Heart left ventricle (tissue), 16 donors: ENCODE measurements around the gene CXCL16. TPM values are rescaled to one million over a fixed set of nuclear protein-coding genes. Genes with fewer than 3 reads are reported as not detected.

Source experiments
- ATAC-seq, 4 donors: fragments of 200-7000 bp; cut with Tn5 transposase; one replicate each; pipeline ENCODE4 v1.9.1; 2020 to 2022; ENCODE audit warnings: moderate library complexity in 4 of 4, mild to moderate bottlenecking in 3 of 4, moderate number of reproducible peaks in 1 of 4
- DNase-seq, 5 donors: peaks; one replicate each; pipeline ENCODE4 v3.0.0-alpha.2; 2020
- H3K27ac ChIP-seq, 12 donors: fragments of 200-600 bp; sonication (generic) in 4 of 12; one replicate each; pipeline versions ENCODE4 v1.5.0 to v1.8.0; 2016 to 2022; ENCODE audit warnings: mild to moderate bottlenecking in 2 of 12
- H3K27me3 ChIP-seq, 9 donors: fragments of 200-600 bp; sonication (generic) in 2 of 9; one replicate each; pipeline versions ENCODE4 v1.5.1 to v1.8.0; 2016 to 2022; ENCODE audit warnings: mild to moderate bottlenecking in 3 of 9
- H3K36me3 ChIP-seq, 9 donors: fragments of 200-600 bp; sonication (generic) in 2 of 9; one replicate each; pipeline versions ENCODE4 v1.5.0 to v1.8.0; 2018 to 2022; ENCODE audit warnings: mild to moderate bottlenecking in 2 of 9
- H3K4me1 ChIP-seq, 12 donors: fragments of 200-600 bp; sonication (generic) in 4 of 12; one replicate each; pipeline versions ENCODE4 v1.5.0 to v1.8.0; 2016 to 2022; ENCODE audit warnings: mild to moderate bottlenecking in 3 of 12
- H3K4me3 ChIP-seq, 12 donors: fragments of 200-600 bp; sonication (generic) in 4 of 12; one replicate each; pipeline versions ENCODE4 v1.5.0 to v1.8.0; 2017 to 2022; ENCODE audit warnings: mild to moderate bottlenecking in 9 of 12, moderate library complexity in 4 of 12
- H3K9me3 ChIP-seq, 12 donors: fragments of 200-600 bp; sonication (generic) in 4 of 12; one replicate each; pipeline versions ENCODE4 v1.5.0 to v1.8.0; 2016 to 2022; ENCODE audit warnings: mild to moderate bottlenecking in 1 of 12
- POLR2A ChIP-seq, 2 donors: fragments of 450-650 bp; IDR thresholded peaks; one replicate each; pipeline ENCODE4 v1.6.1; 2017; ENCODE audit warnings: antibody characterized with exemption in 2 of 2, mild to moderate bottlenecking in 2 of 2, moderate library complexity in 2 of 2
- WGBS, 4 donors: extraction: QIAGEN DNeasy Blood & Tissue Kit in 2 of 4; methylation state at CpG; one replicate each; pipeline versions ENCODE4 v1.1.5 to v1.1.7; 2013 to 2018; 5-methylcytosine and 5-hydroxymethylcytosine counted together
- intact Hi-C, 10 donors: fragments of 100-400 bp; cut with DNase I; formaldehyde crosslinking; loops; one replicate each; pipeline versions ENCODE4 v1.11.1 to v1.14.2; 2022
- polyA plus RNA-seq, 2 donors: library from polyadenylated mRNA; stranded (reverse); fragments of 200-250 nt; gene quantifications; one replicate each; pipeline ENCODE4 v1.2.3, GENCODE V29; 2013
- total RNA-seq, 9 donors: library from RNA; depleted of rRNA in 2 of 9; stranded (reverse); fragments of >200 nt in 2 of 9; fragmentation: NEBNext Ultra II Directional in 3 of 9; extraction: Animal tissue kit (Norgen Biotek cat#: 25700) in 3 of 9; gene quantifications; one replicate each; pipeline versions ENCODE4 v1.1.0 to v1.2.4, GENCODE V29; 2016 to 2023
- TF ChIP-seq, protein P1 (sequence below), 12 donors: fragments of 200-600 bp; sonication (generic) in 4 of 12; IDR thresholded peaks; one replicate each; pipeline versions ENCODE4 v1.5.0 to v1.8.0; 2018 to 2022; ENCODE audit warnings: antibody characterized with exemption in 12 of 12, mild to moderate bottlenecking in 5 of 12
- donor health status: ischemic (EF 13 %, LVEDD 7.1; RV severe dilation, severe dysfunction).
- donor health status: healthy with polysubstance abuse.
- donor health status: DM: no; HTN: yes; CAD: no.
- donor health status: DM: no; HTN: no; CAD: no.
- donor health status: ischemic (EF 25% LVEDD 6.9; RV normal size, moderate dysfunction).
- donor health status: ischemic (EF 25% LVEDD 5.7; RV mildly dilated, moderate dysfunction).
- donor health status: healthy.
- donor health status: DM: yes; HTN: yes; CAD: no.
- donor health status: ischemic (EF 35%, LVEDD 5.7; RV mildly dilated, moderate dysfunction).
- donor health status: nonischemic (EF 11% LVEDD 7.7; RV severe dilation, severe dysfunction).
- donor health status: DM: yes; HTN: yes; CAD: no.
- donor health status: PGD.
- donor health status: ischemic (EF 29% LVEDD 5.4; RV normal size, mild dysfunction).
- donor health status: nonischemic (EF 23%, LVEDD 6.1; RV moderate dilation, normal function).

CXCL16 gene
- total and polyA plus RNA-seq, 11 donors: 1.3 to 42.5 (median 4.2) TPM

DNA sequence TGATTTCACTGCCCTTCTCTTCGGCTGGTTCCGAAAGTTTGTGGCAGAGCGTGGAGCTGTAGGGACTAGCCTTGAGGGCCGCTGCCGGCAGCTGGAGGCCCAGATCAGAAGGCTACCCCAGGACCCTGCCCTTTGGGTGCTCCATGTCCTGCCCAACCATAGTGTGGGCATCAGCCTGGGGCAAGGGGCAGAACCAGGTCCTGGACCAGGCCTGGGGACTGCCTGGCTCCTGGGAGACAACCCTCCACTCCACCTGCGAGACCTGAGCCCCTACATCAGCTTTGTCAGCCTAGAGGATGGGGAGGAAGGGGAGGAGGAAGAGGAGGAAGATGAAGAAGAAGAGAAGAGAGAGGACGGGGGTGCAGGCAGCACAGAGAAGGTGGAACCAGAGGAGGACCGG, 856 bp upstream of the CXCL16 start:
- Histone ChIP-seq H3K27me3 (peaks cover 0 to 42% (median 12%) of the 10 kb centered on the region in 9 donors), H3K4me3 (peak overlapping the region in 1 of 12 donors; percentile 93), H3K4me1 (peaks cover 0 to 27% (median 11%) of the 10 kb centered on the region in 12 donors), H3K36me3 (no peaks in the 10 kb centered on the region), H3K9me3 (no peaks in the 10 kb centered on the region), H3K27ac (no peak overlapping the region)
- DNase-seq (no peak), ATAC-seq (no peak)
- WGBS, 4 donors: 92 to 97% (median 95%) methylated on average over 8 of the region's 8 CpGs
- intact Hi-C loops: loop anchor here in 1 of 10 donors (5.0 kb wide), 1 partner anchor 42 kb away; no protein-coding TSS in a partner anchor
- TF ChIP-seq, protein P1, sequence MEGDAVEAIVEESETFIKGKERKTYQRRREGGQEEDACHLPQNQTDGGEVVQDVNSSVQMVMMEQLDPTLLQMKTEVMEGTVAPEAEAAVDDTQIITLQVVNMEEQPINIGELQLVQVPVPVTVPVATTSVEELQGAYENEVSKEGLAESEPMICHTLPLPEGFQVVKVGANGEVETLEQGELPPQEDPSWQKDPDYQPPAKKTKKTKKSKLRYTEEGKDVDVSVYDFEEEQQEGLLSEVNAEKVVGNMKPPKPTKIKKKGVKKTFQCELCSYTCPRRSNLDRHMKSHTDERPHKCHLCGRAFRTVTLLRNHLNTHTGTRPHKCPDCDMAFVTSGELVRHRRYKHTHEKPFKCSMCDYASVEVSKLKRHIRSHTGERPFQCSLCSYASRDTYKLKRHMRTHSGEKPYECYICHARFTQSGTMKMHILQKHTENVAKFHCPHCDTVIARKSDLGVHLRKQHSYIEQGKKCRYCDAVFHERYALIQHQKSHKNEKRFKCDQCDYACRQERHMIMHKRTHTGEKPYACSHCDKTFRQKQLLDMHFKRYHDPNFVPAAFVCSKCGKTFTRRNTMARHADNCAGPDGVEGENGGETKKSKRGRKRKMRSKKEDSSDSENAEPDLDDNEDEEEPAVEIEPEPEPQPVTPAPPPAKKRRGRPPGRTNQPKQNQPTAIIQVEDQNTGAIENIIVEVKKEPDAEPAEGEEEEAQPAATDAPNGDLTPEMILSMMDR (IDR thresholded peaks at IDR 0.05): no peak
- no peak for TF ChIP-seq POLR2A (IDR thresholded peaks at IDR 0.05)

- Histone ChIP-seq H3K4me1 (peaks cover 0 to 33% (median 11%) of the 10 kb centered on the region in 12 donors), H3K4me3 (peak overlapping the region; percentile 62 to 94 (median 84)), H3K9me3 (no peaks in the 10 kb centered on the region), H3K27me3 (peaks cover 0 to 36% (median 7%) of the 10 kb centered on the region in 9 donors), H3K27ac (peak overlapping the region in 3 of 12 donors; percentile 54 to 77 (median 69)), H3K36me3 (no peaks in the 10 kb centered on the region)
- DNase-seq: no peak
- no peak for ATAC-seq
- 14 to 24% (median 21%) methylated on average over 6 to 13 of the region's 13 CpGs for WGBS, 4 donors
- TF ChIP-seq POLR2A (IDR thresholded peaks at IDR 0.05): no peak
- TF ChIP-seq, protein P1 (IDR thresholded peaks at IDR 0.05): no peak
- intact Hi-C loops: loop anchor here in 1 of 10 donors (5.0 kb wide), 1 partner anchor 42 kb away; no protein-coding TSS in a partner anchor
These were observed 260 bp upstream of the CXCL16 start for GRCh38 chr17:4740025-4740351.

DNA sequence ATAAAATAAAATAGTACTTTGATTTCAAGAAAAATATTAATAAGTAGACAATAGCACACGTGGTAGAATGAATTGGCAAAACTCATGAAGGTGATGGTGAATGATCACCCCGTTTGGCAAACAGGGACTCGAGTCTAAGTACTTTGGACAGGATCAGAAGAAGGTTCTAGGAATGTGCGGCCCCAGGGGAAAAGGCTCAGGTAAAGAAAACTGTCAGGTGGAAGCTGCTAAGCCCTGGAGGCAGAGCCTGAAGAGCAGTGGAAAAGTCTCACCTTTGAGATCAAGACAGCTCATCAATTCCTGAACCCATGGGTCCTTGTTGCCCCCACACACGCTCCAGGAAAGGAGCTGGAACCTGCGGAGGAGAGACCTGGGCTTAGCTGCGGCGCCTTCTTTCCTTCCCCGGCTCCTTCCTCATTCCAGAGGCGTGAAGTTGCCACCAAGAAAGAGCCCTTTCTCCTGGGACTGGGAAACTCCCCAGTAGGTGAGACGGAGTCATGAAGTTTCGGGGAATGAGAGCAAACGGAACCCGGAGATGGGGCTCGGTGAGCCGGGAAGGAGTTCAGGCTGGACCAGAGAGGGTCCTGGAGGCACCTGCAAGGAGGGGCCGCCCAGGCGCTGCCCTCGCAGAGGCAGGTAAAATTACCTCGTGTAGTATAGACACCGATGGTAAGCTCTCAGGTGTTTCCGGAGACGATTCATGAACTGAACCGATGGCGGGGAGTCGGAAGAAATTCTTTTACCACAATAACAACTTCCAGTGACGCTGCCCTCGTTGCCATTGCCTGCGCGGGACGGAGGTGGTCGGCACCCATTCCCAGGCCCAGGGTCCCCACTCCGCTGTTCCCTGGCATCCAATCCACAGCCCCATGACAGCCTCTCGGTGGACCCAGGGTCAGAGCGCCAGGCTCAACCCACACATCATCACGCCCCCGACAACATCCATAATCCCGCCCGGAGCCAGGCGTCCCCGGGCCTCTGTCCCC, 1.3 kb downstream of the CXCL16 start:
- Histone ChIP-seq H3K4me3 (peak overlapping the region; percentile 62 to 94 (median 84)), H3K27me3 (peaks cover 0 to 20% (median 0%) of the 10 kb centered on the region in 9 donors), H3K4me1 (peaks cover 0 to 49% (median 10%) of the 10 kb centered on the region in 12 donors), H3K27ac (peak overlapping the region in 8 of 12 donors; percentile 8 to 77 (median 56)), H3K36me3 (peaks cover 0 to 10% (median 0%) of the 10 kb centered on the region in 9 donors), H3K9me3 (no peaks in the 10 kb centered on the region)
- intact Hi-C loops: loop anchor here in 4 of 10 donors (5.0 to 10.0 kb wide), 3 partner anchors 46 to 249 kb away; partner anchors contain the start of genes CAMTA2 (in 1 of the 4), GLTPD2 (in 1 of the 4) and VMO1 (in 1 of the 4)
- ATAC-seq: peak in 2 of 4 donors; percentile 3 to 15
- TF ChIP-seq POLR2A (IDR thresholded peaks at IDR 0.05): no peak
- TF ChIP-seq, protein P1 (IDR thresholded peaks at IDR 0.05): no peak
- no peak for DNase-seq
- 20 to 44% (median 28%) methylated on average over 41 of the region's 41 CpGs for WGBS, 4 donors
